ENCODE results near the gene LCE1C. TPM values are rescaled to one million over a fixed set of nuclear protein-coding genes. Genes with fewer than 3 reads are reported as not detected.

The LCE1C gene
- total RNA-seq: not detected
- not detected for polyA plus RNA-seq
- long read RNA-seq, donor 1: 0 reads
- long read RNA-seq, donor 2: 0 reads

GRCh38 chr1:152806576-152806975 lies at the start of gene LCE1C:
TSS of gene LCE1C (minus strand) at chr1:152806651. CDS start at chr1:152805478, 1,173 bp downstream.
- no peak within 1 kb of the TSS for H3K4me3 ChIP-seq
- no peak within 1 kb of the TSS for H3K27ac ChIP-seq
- no peak for DNase-seq
- intact Hi-C loops (cut with DNase I; ENCODE audit: low total_unique reads): no loop called here
- 49 to 69% (median 57%) methylated on average over 3 of the region's 3 CpGs for WGBS, 5 donors
- H3K36me3 ChIP-seq: no peaks in the 10 kb centered on the region
- H3K4me1 ChIP-seq: no peaks in the 10 kb centered on the region
- peaks cover 0 to 4% (median 0%) of the 10 kb centered on the region in 8 donors for H3K9me3 ChIP-seq
- H3K27me3 ChIP-seq (replicated peaks in 1 of 7): peaks cover 0 to 37% (median 0%) of the 10 kb centered on the region in 7 donors
- TF ChIP-seq CTCF (IDR thresholded peaks at IDR 0.05 in 8 of 11, conservative IDR thresholded peaks at IDR 0.05 in 3 of 11) (no peak), POLR2A (IDR thresholded peaks at IDR 0.05) (no peak), POLR2AphosphoS5 (IDR thresholded peaks at IDR 0.05) (no peak)

GRCh38 chr1:152855661-152856060 lies 49.2 kb upstream of the LCE1C start:
- H3K9me3 ChIP-seq: no peaks in the 10 kb centered on the region

GRCh38 chr1:152842556-152842955 lies 36.1 kb upstream of the LCE1C start, which contains the start of gene LCE6A:
TSS of gene LCE6A (plus strand) at chr1:152842856. CDS start at chr1:152843521, 665 bp downstream.
- WGBS, 5 donors: 71 to 93% (median 89%) methylated on average over 3 of the region's 3 CpGs
- Histone ChIP-seq H3K27me3 (replicated peaks in 1 of 7) (peaks cover 0 to 4% (median 0%) of the 10 kb centered on the region in 7 donors), H3K27ac (no peak within 1 kb of the TSS), H3K9me3 (no peaks in the 10 kb centered on the region), H3K36me3 (no peaks in the 10 kb centered on the region), H3K4me3 (no peak within 1 kb of the TSS), H3K4me1 (no peaks in the 10 kb centered on the region)
- no peak for DNase-seq
- no peak for TF ChIP-seq CTCF (IDR thresholded peaks at IDR 0.05 in 8 of 11, conservative IDR thresholded peaks at IDR 0.05 in 3 of 11)
- intact Hi-C loops (cut with DNase I; ENCODE audit: low total_unique reads): no loop called here

More at GRCh38 chr1:152855661-152856060, 49.2 kb upstream of the LCE1C start:
- peaks cover 0 to 7% (median 0%) of the 10 kb centered on the region in 7 donors for H3K27me3 ChIP-seq (replicated peaks in 1 of 7)
- 33 to 69% (median 52%) methylated on average over 2 of the region's 2 CpGs for WGBS, 5 donors
- intact Hi-C loops (cut with DNase I; ENCODE audit: low total_unique reads): no loop called here
- no peaks in the 10 kb centered on the region for H3K36me3 ChIP-seq
- no peak for TF ChIP-seq POLR2AphosphoS5 (IDR thresholded peaks at IDR 0.05)
- TF ChIP-seq CTCF (IDR thresholded peaks at IDR 0.05 in 8 of 11, conservative IDR thresholded peaks at IDR 0.05 in 3 of 11): no peak
- H3K4me1 ChIP-seq: no peaks in the 10 kb centered on the region
- no peak for DNase-seq
- H3K27ac ChIP-seq: no peak overlapping the region
- H3K4me3 ChIP-seq: no peak overlapping the region

- TF ChIP-seq POLR2A (IDR thresholded peaks at IDR 0.05) (no peak), POLR2AphosphoS5 (IDR thresholded peaks at IDR 0.05) (no peak), CTCF (IDR thresholded peaks at IDR 0.05 in 8 of 11, conservative IDR thresholded peaks at IDR 0.05 in 3 of 11) (no peak)
- DNase-seq: no peak
- H3K4me1 ChIP-seq: no peaks in the 10 kb centered on the region
- no peak overlapping the region for H3K4me3 ChIP-seq
- H3K27ac ChIP-seq: no peak overlapping the region
- H3K9me3 ChIP-seq: no peaks in the 10 kb centered on the region
- H3K36me3 ChIP-seq: no peaks in the 10 kb centered on the region
- intact Hi-C loops (cut with DNase I; ENCODE audit: low total_unique reads): no loop called here
- no peaks in the 10 kb centered on the region for H3K27me3 ChIP-seq (replicated peaks in 1 of 7)
- 54 to 69% (median 65%) methylated on average over 2 of the region's 2 CpGs for WGBS, 5 donors
Observed at GRCh38 chr1:152836870-152837269, 30.4 kb upstream of the LCE1C start.

Measured in spleen (tissue), 13 donors.